ENCODE data around the gene SLC34A2.

- TF ChIP-seq POLR2AphosphoS5 (IDR thresholded peaks at IDR 0.05) (no peak), CTCF (IDR thresholded peaks at IDR 0.05) (no peak), POLR2A (IDR thresholded peaks at IDR 0.05) (no peak), EP300 (IDR thresholded peaks at IDR 0.05) (no peak)
Measured at GRCh38 chr4:25723409-25723808, 67.8 kb downstream of the SLC34A2 start.

Data from stomach (tissue), 4 donors.